ENCODE results near the gene ARPP21. TPM values are rescaled to one million over a fixed set of nuclear protein-coding genes. Genes with fewer than 3 reads are reported as not detected.

ARPP21 gene
- total RNA-seq, 4 donors from 2014 or later = 0.28 to 1.6 TPM; not detected in 2

DNA sequence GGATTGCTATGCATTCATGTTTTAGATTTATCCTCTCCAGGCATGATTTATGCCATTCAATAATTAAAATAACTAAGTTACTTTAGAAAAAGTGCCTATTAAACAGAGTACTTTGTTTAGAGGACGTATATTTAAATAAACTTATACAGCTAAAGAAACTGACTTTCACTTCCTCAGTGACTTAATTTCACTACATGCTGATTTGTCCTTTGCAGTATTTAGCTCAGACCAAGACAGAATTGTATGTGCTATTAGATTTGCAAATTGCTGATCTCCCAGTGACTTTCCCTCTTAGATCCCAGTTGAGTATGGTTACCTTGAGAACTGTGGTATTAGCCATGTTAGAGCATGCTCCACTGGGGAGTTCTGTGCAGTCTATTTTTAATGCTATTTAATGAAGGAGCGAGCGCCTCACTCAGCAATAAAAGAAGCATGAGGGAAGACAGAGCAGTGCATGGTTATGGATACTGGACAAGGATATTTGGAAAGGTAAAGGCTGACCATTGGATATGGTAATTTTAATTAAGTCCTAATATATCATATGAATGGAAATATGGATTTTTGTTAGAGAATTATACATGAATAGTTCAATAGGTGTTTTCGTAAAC is 2.7 kb downstream of the ARPP21 start:
- ATAC-seq (ENCODE audit: low FRiP score) (no peak), DNase-seq (ENCODE audit: low spot score) (no peak)
- TF ChIP-seq, protein P1, sequence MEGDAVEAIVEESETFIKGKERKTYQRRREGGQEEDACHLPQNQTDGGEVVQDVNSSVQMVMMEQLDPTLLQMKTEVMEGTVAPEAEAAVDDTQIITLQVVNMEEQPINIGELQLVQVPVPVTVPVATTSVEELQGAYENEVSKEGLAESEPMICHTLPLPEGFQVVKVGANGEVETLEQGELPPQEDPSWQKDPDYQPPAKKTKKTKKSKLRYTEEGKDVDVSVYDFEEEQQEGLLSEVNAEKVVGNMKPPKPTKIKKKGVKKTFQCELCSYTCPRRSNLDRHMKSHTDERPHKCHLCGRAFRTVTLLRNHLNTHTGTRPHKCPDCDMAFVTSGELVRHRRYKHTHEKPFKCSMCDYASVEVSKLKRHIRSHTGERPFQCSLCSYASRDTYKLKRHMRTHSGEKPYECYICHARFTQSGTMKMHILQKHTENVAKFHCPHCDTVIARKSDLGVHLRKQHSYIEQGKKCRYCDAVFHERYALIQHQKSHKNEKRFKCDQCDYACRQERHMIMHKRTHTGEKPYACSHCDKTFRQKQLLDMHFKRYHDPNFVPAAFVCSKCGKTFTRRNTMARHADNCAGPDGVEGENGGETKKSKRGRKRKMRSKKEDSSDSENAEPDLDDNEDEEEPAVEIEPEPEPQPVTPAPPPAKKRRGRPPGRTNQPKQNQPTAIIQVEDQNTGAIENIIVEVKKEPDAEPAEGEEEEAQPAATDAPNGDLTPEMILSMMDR (IDR thresholded peaks at IDR 0.05) = no peak

DNA sequence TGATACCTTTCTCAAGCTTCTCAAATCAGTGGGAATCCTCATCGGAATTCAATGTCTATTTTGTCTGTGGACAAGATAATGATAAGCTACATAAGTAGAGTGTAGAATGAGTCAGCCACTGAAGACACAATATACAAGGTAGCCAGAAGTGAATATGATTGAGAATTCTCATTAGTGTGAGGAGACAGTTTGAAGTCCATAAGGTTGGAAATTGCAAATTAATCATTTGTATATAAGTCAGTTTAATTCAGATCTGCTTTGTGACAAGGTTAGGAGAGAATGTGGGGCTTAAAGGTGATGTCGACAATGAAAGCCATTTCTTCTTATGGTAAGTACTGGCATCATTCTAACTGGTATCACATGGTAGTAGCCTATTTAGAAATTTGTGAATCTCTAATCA is 4.2 kb downstream of the ARPP21 start:
- no peak for ATAC-seq (ENCODE audit: low FRiP score)
- TF ChIP-seq, protein P1 (IDR thresholded peaks at IDR 0.05) = no peak
- no peak for DNase-seq (ENCODE audit: low spot score)

DNA sequence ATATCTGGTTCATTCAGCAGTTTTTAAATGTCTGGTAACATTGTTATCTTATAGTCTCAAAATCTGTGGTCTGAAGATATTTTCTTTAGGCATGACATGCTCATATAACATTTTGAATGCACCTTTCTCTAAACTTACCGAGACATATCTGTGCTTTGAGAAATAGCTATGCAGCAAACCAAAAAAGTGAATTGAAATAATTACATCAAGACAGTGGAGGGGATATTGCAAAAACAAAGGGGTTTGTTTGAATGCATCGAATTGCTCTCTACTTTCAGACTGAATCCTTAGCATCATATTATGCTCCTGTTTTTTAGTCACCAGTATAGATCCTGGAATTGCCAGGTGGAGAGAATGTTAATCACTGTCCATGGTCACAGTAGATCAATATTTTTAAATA is 5.1 kb downstream of the ARPP21 start:
- TF ChIP-seq, protein P1 (IDR thresholded peaks at IDR 0.05) = no peak
- ATAC-seq (ENCODE audit: low FRiP score) (no peak), DNase-seq (ENCODE audit: low spot score) (no peak)

DNA sequence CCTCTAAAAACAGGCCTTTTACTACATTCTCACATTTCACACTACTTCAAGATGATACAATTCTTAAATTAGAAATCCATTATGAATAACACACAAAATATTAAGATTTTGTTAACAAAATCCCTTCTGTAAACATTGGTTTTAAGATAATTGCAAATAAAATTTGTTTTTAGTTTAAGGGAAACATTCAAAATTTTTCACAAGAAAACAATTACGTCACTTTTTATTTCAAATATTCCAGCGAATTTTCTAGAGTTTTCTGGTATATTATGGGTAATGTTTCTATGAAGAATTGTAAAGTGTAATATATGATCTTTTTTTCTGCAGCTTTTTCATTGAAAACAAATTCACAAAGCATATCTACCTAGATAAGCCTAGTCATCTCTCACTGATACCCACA is 5.9 kb downstream of the ARPP21 start:
- TF ChIP-seq, protein P1 (IDR thresholded peaks at IDR 0.05) = no peak
- DNase-seq (ENCODE audit: low spot score) = no peak
- no peak for ATAC-seq (ENCODE audit: low FRiP score)

DNA sequence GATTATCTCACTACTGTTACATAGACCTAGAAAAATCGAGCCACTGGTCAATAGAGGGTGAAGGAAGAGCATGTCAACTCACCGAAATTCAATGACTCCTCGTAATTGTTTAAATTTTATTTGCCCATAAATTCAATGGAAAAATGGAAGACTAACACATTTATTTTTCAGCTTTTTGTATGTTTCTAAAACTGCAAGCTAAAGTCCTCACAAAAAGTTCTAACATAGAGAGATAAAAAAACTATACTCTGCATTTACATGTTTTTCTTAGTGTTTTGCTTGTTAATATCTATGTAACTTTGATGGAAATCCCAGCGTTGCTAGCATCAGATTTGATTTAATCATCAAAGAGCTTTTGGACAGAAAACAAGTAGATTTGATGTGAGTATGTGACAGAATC is 6.8 kb downstream of the ARPP21 start:
- ATAC-seq (ENCODE audit: low FRiP score) = no peak
- TF ChIP-seq, protein P1 (IDR thresholded peaks at IDR 0.05) = no peak
- DNase-seq (ENCODE audit: low spot score) = no peak

DNA sequence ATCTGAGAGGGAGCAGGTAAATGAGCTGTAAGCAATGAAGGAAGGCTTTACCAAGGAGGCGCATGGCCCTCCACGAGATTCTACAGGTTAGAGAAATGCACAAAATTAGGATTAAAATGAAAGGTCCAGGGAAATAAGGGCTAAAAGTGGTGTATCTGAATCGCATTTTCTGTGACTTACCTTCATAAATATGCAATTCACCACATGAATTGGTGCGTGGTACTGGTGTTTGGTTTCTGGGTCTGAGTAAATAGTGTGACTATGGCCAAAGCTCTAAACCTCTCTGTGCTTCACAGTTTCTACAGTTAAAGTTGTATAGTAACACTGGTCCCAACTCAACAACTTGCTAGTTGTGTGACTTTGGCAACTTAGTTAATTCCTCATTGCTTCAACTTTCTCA is 8.1 kb downstream of the ARPP21 start:
- DNase-seq (ENCODE audit: low spot score) (no peak), ATAC-seq (ENCODE audit: low FRiP score) (no peak)
- TF ChIP-seq, protein P1 (IDR thresholded peaks at IDR 0.05) = no peak

DNA sequence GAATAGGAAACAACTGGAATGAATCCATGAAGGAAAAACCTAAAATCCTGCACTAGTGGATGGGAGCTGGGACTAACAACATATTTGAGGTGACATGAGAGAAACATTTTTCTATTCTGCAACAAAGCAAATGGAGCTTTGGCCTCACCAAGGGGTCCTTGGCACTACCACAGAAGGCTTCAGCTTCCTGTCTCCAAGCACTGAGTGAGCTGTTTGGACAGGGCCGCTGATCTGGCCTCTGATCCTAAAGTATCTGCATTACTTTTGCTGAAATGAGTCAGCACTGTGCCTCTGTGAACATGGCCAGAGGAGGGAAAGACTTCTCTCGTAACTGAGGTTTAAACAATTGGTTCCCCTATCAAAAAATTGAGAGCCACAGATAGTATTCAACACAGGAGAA is 9.0 kb downstream of the ARPP21 start:
- ATAC-seq (ENCODE audit: low FRiP score) (no peak), DNase-seq (ENCODE audit: low spot score) (no peak)
- TF ChIP-seq, protein P1 (IDR thresholded peaks at IDR 0.05) = no peak
